Brain microvascular endothelial cell (primary cell): ENCODE measurements around the gene PRKN.

Experiments
- DNase-seq: peaks from one replicate; pipeline ENCODE4 v3.0.0-alpha.2; 2020
- H3K27ac ChIP-seq: fragments of 250-450 bp; sonication (Bioruptor Pico); 2 replicates; pipeline ENCODE4 v1.5.1; 2020; ENCODE audit warnings: mild to moderate bottlenecking, moderate library complexity
- H3K27me3 ChIP-seq: fragments of 250-450 bp; sonication (Bioruptor Pico); replicated peaks from 2 replicates; pipeline ENCODE4 v1.5.1; 2020; ENCODE audit warnings: mild to moderate bottlenecking
- H3K36me3 ChIP-seq: fragments of 250-450 bp; sonication (Bioruptor Pico); replicated peaks from 2 replicates; pipeline ENCODE4 v1.5.1; 2020; ENCODE audit warnings: mild to moderate bottlenecking
- H3K4me3 ChIP-seq: 2 replicates; pipeline ENCODE4 v1.5.1; 2011; ENCODE audit warnings: low read depth, mild to moderate bottlenecking, control low read depth, low read length, moderate library complexity
- CTCF ChIP-seq: IDR thresholded peaks from 2 replicates; pipeline ENCODE4 v1.5.1; 2011; ENCODE audit warnings: low read depth, mild to moderate bottlenecking, moderate library complexity, low read length, control low read depth, inconsistent platforms; ENCODE audit errors: missing control alignments
- in situ Hi-C: cut with HindIII; loops from 2 replicates; pipeline ENCODE4 v1.10.0; 2017; ENCODE audit warnings: low sequenced_read_pairs, low pct_ligation_motif_present

The PRKN gene

DNA sequence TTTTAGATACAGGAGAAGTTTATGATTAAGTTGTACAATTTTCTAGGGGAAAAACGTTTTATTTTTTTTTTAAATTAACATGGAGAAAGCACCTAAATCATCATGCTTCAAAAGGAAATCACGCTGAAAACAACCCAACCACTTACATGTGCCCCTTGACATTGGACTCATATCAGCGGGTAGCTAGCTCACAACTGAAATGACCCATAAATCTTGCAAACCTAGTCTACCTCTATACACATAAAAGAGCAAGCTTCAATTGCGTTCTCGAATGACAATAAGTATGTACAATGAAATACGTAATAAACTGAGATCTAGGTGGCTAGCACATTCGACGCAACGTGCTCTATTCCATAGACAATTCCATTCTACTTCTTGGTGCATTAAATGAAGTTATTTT, 730.8 kb downstream of the PRKN start:
- H3K36me3 ChIP-seq: no peaks in the 10 kb centered on the region
- no peak for TF ChIP-seq CTCF
- H3K27ac ChIP-seq: no peak overlapping the region
- DNase-seq: no peak
- H3K27me3 ChIP-seq: no peaks in the 10 kb centered on the region
- in situ Hi-C loops: no loop called here
- no peak overlapping the region for H3K4me3 ChIP-seq

DNA sequence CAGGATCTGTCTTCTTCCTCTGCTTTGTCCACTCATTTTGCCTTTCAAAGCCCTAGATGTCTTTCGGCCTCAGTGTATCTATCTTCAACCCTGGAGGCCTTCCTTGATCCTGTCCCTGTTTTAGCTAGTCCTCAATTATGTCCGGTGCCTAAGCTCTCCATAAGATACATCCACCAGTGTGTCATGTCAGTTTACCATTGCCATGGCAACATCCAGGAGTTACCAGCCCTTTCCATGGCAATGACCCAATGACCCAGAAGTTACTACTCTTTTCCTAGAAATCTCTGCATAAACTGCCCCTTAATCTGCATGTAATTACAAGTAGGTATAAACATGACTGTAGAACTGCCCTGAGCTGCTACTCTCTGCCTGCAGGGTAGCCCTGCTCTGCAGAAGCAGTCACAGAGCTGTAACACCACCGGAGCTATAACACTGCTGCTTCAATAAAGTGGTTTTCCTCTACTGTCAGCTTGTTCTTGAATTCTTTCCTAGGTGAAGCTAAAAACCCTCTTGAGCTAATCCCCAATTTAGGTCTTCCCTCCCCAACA, 741.6 kb downstream of the PRKN start:
- Histone ChIP-seq H3K27me3 (no peaks in the 10 kb centered on the region), H3K27ac (no peak overlapping the region), H3K4me3 (no peak overlapping the region), H3K36me3 (no peaks in the 10 kb centered on the region)
- DNase-seq: no peak
- TF ChIP-seq CTCF: no peak
- in situ Hi-C loops: no loop called here

DNA sequence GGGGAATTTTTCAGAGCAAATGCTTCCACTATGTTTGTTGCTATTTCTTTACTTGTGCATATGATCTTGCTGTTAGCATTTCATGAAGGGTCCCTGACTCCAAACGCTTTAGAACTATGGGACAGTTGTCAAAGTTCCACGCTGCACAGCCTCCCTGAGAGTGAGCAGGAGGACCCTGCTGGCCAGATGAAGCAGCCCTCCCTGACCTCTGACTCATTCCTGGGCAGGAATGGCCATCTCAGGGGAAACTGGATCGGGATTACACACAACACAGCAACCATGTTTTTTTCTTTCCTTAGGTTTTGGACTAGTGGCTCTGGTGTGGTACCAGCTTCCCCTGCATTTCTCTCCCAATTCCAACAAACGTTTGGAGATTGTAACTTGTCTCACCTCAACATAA, 742.9 kb downstream of the PRKN start:
- no peak for DNase-seq
- Histone ChIP-seq H3K27ac (no peak overlapping the region), H3K27me3 (no peaks in the 10 kb centered on the region), H3K36me3 (no peaks in the 10 kb centered on the region), H3K4me3 (no peak overlapping the region)
- TF ChIP-seq CTCF: no peak
- in situ Hi-C loops: no loop called here

DNA sequence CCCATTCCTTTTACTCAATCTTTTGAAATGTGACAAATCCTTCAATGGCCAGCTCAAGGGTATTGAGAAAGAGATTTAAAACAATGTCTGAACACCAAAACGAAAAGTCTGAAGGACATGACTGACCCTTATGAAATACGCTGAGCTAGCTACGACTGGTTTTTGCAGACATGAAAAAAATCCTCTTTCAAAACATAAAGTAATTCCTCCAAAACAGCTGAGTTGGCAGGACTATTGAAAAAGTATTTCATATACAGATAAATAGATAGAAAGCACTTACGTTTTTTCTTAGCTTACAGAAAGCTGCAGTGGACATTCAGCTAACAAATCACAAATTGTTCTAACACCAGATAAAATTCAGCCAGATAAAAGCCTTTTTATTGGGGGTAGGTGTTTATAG, 751.0 kb downstream of the PRKN start:
- Histone ChIP-seq H3K27me3 (no peaks in the 10 kb centered on the region), H3K4me3 (no peak overlapping the region), H3K36me3 (no peaks in the 10 kb centered on the region), H3K27ac (no peak overlapping the region)
- no peak for DNase-seq
- no peak for TF ChIP-seq CTCF
- in situ Hi-C loops: no loop called here

- H3K36me3 ChIP-seq: no peaks in the 10 kb centered on the region
- in situ Hi-C loops: no loop called here
Measured at GRCh38 chr6:161973064-161973463, 754.5 kb downstream of the PRKN start.

More at GRCh38 chr6:161973064-161973463, 754.5 kb downstream of the PRKN start:
- no peak overlapping the region for H3K27ac ChIP-seq
- DNase-seq: no peak
- TF ChIP-seq CTCF: no peak
- H3K4me3 ChIP-seq: no peak overlapping the region
- H3K27me3 ChIP-seq: no peaks in the 10 kb centered on the region
